ENCODE measurements around the gene MIPEP.

DNA sequence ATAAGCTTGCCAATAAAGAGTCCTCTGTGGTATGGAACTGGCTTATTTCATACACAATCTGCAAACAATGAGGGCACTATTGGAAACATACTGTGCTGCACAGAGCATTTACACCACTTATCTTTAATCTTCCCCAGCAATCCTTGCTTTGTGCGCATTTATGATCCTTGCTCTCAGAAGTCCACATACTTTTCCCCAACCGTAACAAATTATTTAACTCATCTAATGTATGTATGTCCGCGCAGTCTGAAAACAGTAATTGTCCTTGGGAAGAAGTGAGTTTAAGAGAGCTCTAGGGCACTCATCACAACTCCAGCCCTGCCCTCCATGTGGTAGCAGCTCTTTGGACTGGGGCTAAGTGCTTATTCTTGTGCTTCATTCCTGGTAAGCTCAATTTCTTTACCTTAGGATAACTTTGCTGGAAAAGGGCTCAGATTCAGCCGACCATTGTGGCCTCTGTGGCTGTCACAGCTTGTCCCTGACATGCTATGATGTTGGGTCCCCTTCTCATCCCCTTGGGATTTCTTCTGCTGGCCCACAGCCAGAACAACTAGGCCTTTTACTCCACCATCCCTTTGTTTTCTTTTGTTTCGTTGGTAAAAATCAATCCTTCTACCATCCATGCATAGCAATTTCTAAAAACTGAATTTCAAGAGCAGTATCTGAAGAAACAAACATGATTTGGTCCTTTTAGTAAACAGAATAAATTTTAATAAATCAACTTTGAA lies 166.3 kb downstream of the MIPEP start:
- TF ChIP-seq, protein P1, sequence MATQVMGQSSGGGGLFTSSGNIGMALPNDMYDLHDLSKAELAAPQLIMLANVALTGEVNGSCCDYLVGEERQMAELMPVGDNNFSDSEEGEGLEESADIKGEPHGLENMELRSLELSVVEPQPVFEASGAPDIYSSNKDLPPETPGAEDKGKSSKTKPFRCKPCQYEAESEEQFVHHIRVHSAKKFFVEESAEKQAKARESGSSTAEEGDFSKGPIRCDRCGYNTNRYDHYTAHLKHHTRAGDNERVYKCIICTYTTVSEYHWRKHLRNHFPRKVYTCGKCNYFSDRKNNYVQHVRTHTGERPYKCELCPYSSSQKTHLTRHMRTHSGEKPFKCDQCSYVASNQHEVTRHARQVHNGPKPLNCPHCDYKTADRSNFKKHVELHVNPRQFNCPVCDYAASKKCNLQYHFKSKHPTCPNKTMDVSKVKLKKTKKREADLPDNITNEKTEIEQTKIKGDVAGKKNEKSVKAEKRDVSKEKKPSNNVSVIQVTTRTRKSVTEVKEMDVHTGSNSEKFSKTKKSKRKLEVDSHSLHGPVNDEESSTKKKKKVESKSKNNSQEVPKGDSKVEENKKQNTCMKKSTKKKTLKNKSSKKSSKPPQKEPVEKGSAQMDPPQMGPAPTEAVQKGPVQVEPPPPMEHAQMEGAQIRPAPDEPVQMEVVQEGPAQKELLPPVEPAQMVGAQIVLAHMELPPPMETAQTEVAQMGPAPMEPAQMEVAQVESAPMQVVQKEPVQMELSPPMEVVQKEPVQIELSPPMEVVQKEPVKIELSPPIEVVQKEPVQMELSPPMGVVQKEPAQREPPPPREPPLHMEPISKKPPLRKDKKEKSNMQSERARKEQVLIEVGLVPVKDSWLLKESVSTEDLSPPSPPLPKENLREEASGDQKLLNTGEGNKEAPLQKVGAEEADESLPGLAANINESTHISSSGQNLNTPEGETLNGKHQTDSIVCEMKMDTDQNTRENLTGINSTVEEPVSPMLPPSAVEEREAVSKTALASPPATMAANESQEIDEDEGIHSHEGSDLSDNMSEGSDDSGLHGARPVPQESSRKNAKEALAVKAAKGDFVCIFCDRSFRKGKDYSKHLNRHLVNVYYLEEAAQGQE (IDR thresholded peaks at IDR 0.05; ENCODE audit: low read depth), result no peak
- TF ChIP-seq TAF1 (IDR thresholded peaks at IDR 0.05; ENCODE audit: low read depth), result no peak
- TF ChIP-seq EGR1 (IDR thresholded peaks at IDR 0.05), result no peak
- no peak for TF ChIP-seq NFIC (IDR thresholded peaks at IDR 0.05)
- TF ChIP-seq, protein P2, sequence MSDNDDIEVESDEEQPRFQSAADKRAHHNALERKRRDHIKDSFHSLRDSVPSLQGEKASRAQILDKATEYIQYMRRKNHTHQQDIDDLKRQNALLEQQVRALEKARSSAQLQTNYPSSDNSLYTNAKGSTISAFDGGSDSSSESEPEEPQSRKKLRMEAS (IDR thresholded peaks at IDR 0.05), result no peak
- TF ChIP-seq EP300 (IDR thresholded peaks at IDR 0.05; ENCODE audit: borderline replicate concordance), result no peak
- TF ChIP-seq YY1 (IDR thresholded peaks at IDR 0.05; ENCODE audit: low read depth), result no peak
- TF ChIP-seq ZBTB7A (IDR thresholded peaks at IDR 0.05; ENCODE audit: low read depth), result no peak
